IPS-18c (cell line): ENCODE measurements around the gene KRT12.

Experiments
- H3K4me3 ChIP-seq: 2 replicates; pipeline ENCODE4 v1.7.0; 2013; ENCODE audit warnings: low read depth, mild to moderate bottlenecking, low read length, moderate library complexity; ENCODE audit not compliant: insufficient read depth
- H3K9me3 ChIP-seq: one replicate; pipeline ENCODE4 v1.6.1; 2013; ENCODE audit warnings: mild to moderate bottlenecking, low read length, moderate library complexity; ENCODE audit not compliant: control insufficient read depth, insufficient read depth

KRT12 gene

GRCh38 chr17:40854175-40854814, 12.7 kb downstream of the KRT12 start:
- Histone ChIP-seq H3K4me3 (no peak overlapping the region), H3K9me3 (no peaks in the 10 kb centered on the region)

- H3K9me3 ChIP-seq: no peaks in the 10 kb centered on the region
- no peak overlapping the region for H3K4me3 ChIP-seq
Measured at GRCh38 chr17:40852364-40852763, 14.7 kb downstream of the KRT12 start.

DNA sequence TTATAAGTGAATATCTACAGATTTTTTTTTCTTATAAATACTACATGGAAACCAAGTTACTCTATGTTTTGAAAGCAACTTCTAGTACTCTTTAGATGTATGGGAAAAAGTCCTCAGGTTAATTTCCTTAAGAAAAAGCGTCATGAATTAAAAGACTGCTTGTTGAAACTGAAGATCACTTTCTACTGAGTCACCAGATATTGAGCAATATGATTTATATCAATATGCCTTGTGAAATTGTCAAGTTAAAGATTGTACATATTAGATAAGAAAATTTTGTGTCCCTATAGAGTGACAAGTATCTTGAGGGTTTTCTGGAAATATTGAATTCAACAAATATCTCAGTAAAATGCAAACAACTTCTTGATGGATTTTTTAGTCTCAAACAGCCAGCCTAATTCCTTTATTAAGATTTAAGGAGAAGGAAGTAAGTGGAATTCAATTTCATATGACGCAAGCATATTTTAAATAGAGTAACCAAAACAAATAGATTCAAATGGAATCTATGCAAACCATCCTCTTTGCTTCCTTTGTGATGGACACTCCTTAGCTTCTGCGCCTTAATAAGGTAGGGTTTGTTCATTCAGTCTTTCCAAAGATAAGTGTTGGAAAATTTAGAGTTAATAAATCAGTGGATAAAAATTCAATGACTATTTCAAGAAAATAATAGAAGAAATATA, 16.6 kb downstream of the KRT12 start:
- Histone ChIP-seq H3K9me3 (no peaks in the 10 kb centered on the region), H3K4me3 (no peak overlapping the region)

DNA sequence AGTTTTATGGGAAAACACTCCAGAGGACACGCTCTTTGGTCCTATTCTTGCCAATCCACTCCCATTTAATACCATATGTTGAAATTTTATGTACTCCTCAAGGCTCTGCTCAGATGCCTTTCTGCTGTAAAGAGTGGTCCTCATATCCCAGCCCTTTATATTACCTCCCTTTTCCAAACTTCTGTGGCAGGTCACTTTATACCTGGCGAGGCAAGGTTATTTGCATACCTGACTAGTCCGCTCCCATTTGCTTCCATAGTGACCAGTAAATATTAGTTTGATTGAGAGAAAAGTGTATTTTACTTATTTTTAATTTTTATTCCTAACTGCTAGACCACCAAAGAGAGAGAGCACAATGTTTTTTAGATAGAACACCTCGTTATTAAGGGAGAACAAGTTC, 17.3 kb downstream of the KRT12 start:
- no peaks in the 10 kb centered on the region for H3K9me3 ChIP-seq
- no peak overlapping the region for H3K4me3 ChIP-seq

GRCh38 chr17:40848583-40849235, 18.3 kb downstream of the KRT12 start:
- no peak overlapping the region for H3K4me3 ChIP-seq

GRCh38 chr17:40846515-40847144, 20.4 kb downstream of the KRT12 start:
- no peak overlapping the region for H3K4me3 ChIP-seq
- H3K9me3 ChIP-seq: no peaks in the 10 kb centered on the region

More at GRCh38 chr17:40848583-40849235, 18.3 kb downstream of the KRT12 start:
- H3K9me3 ChIP-seq: no peaks in the 10 kb centered on the region

- Histone ChIP-seq H3K4me3 (no peak overlapping the region), H3K9me3 (no peaks in the 10 kb centered on the region)
Measured at GRCh38 chr17:40844671-40845107, 22.3 kb downstream of the KRT12 start.

GRCh38 chr17:40843242-40843641, 23.8 kb downstream of the KRT12 start:
- Histone ChIP-seq H3K9me3 (no peaks in the 10 kb centered on the region), H3K4me3 (no peak overlapping the region)

GRCh38 chr17:40841246-40841645, 25.8 kb downstream of the KRT12 start:
- no peaks in the 10 kb centered on the region for H3K9me3 ChIP-seq
- no peak overlapping the region for H3K4me3 ChIP-seq

- Histone ChIP-seq H3K4me3 (no peak overlapping the region), H3K9me3 (no peaks in the 10 kb centered on the region)
Measured at GRCh38 chr17:40839194-40839593, 27.8 kb downstream of the KRT12 start.

- Histone ChIP-seq H3K9me3 (no peaks in the 10 kb centered on the region), H3K4me3 (no peak overlapping the region)
Measured at GRCh38 chr17:40836020-40836419, 31.0 kb downstream of the KRT12 start.

GRCh38 chr17:40833882-40834281, 33.1 kb downstream of the KRT12 start:
- no peak overlapping the region for H3K4me3 ChIP-seq
- no peaks in the 10 kb centered on the region for H3K9me3 ChIP-seq

DNA sequence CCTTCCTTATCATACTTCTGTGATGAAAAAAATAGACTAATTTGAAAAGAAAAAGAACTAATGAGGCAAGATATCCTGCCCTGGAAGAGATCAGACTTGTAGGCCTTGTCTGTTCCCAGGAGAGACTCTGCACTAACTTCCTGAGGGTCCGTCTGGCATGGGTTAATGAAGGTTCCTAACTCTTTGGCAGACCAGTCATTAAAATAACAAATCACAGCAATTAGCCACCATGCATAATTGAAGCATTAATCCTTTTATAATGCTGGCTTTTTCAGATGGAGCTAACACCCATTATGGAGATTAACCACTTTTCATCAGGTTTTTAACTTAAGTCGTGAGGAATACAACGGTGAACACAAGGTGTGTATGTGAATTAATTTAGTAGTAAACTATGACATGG, 34.2 kb downstream of the KRT12 start:
- Histone ChIP-seq H3K4me3 (no peak overlapping the region), H3K9me3 (no peaks in the 10 kb centered on the region)

DNA sequence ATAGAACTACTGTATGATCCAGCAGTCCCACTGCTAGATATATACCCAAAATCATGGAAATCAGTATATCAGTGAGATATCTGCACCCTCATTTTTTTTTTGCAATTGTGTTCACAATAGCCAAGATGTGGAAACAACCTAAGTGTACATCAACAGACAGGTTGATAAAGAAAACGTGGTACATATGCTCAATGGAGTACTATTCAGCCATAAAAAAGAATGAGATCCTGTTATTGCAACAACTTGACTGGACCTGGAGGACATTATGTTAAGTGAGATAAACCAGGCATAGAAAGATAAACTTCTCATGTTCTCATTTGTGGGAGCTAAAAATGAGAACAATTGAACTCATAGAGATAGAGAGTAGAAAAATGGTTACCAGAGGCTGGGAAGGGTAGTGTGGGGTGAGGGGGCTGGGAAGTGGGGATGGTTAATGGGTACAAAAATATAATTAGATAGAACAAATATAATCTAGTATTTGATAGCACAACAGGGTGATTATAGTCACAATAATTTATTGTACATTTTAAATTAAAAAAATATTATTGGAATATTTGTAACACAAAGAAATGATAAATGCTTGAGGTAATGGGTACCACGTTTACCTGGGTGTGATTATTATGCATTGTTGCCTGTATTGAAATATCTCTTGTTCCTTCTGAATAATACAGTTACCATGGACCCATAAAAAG, 36.8 kb downstream of the KRT12 start:
- Histone ChIP-seq H3K4me3 (no peak overlapping the region), H3K9me3 (no peaks in the 10 kb centered on the region)

- no peak overlapping the region for H3K4me3 ChIP-seq
- H3K9me3 ChIP-seq: no peaks in the 10 kb centered on the region
Measured at GRCh38 chr17:40828454-40829044, 38.5 kb downstream of the KRT12 start.

- H3K9me3 ChIP-seq: no peaks in the 10 kb centered on the region
- H3K4me3 ChIP-seq: no peak overlapping the region
Measured at GRCh38 chr17:40827746-40828453, 39.1 kb downstream of the KRT12 start.
